ENCODE measurements around the gene GOSR2.

- no peak for TF ChIP-seq CTCF (conservative IDR thresholded peaks at IDR 0.05)
- no peak for TF ChIP-seq EZH2 (IDR thresholded peaks at IDR 0.05; ENCODE audit: low read depth)
Observed at GRCh38 chr17:46962374-46962790, 39.4 kb downstream of the GOSR2 start.
